Panc1 (cell line): ENCODE data around the gene AP4E1. TPM values are rescaled to one million over a fixed set of nuclear protein-coding genes. Genes with fewer than 3 reads are reported as not detected.

Experiments used
- ATAC-seq: fragments of 200-7000 bp; cut with Tn5 transposase; 2 replicates; pipeline ENCODE4 v1.9.1; 2020; ENCODE audit warnings: mild to moderate bottlenecking, moderate library complexity
- BruUV-seq: library from RNA; stranded (reverse); fragments of 400-500 nt; replicated peaks from 2 replicates; lab custom pipeline; 2021; lab: Mats Ljungman, UMichigan
- CTCF ChIA-PET: fragments of 300-600 bp; sonication (Branson Sonifier 250); formaldehyde crosslinking; loops from one replicate; lab custom pipeline; 2022; ENCODE audit warnings: antibody characterized with exemption; lab: Charles Lee
- POLR2A ChIA-PET: fragments of 300-600 bp; sonication (Branson Sonifier 250); formaldehyde crosslinking; loops from one replicate; lab custom pipeline; 2022; ENCODE audit warnings: antibody characterized with exemption; lab: Charles Lee
- DNase-seq: peaks from one replicate; pipeline ENCODE4 v3.0.0-alpha.2; 2010; ENCODE audit warnings: low read depth, low spot score
- H3K27ac ChIP-seq: 2 replicates; pipeline ENCODE4 v1.5.1; 2011; ENCODE audit warnings: mild to moderate bottlenecking, low read length, inconsistent platforms
- H3K27me3 ChIP-seq: fragments of 200-500 bp; sonication (Bioruptor generic); 2 replicates; pipeline ENCODE4 v1.6.0; 2014; ENCODE audit warnings: low read length, inconsistent platforms; ENCODE audit not compliant: control insufficient read depth, insufficient read depth
- H3K36me3 ChIP-seq: fragments of 200-500 bp; sonication (Bioruptor generic); 2 replicates; pipeline ENCODE4 v1.5.1; 2014; ENCODE audit warnings: inconsistent platforms, mild to moderate bottlenecking, low read length, moderate library complexity; ENCODE audit not compliant: control insufficient read depth, insufficient read depth
- H3K4me1 ChIP-seq: 2 replicates; pipeline ENCODE4 v1.5.1; 2011; ENCODE audit warnings: inconsistent platforms, mild to moderate bottlenecking, low read length, moderate library complexity; ENCODE audit not compliant: control insufficient read depth, insufficient read depth
- H3K4me3 ChIP-seq, 2 experiments: 2 replicates each; pipeline ENCODE4 v1.5.1; 2011 to 2012; ENCODE audit warnings: low read depth in 2 of 2, low read length in 2 of 2, mild to moderate bottlenecking in 2 of 2, inconsistent platforms in 1 of 2, moderate library complexity in 1 of 2
- H3K9me3 ChIP-seq: fragments of 200-500 bp; sonication (Bioruptor generic); 2 replicates; pipeline ENCODE4 v1.5.1; 2014; ENCODE audit warnings: low read depth, mild to moderate bottlenecking, inconsistent platforms, low read length, moderate library complexity; ENCODE audit not compliant: control insufficient read depth, insufficient read depth
- POLR2AphosphoS5 ChIP-seq: IDR thresholded peaks from 2 replicates; pipeline ENCODE4 v1.6.1; 2012; ENCODE audit warnings: mild to moderate bottlenecking, low read depth, low read length, moderate library complexity
- SIN3A ChIP-seq: IDR thresholded peaks from 2 replicates; pipeline ENCODE4 v1.6.1; 2012; ENCODE audit warnings: low read depth, mild to moderate bottlenecking, low read length, moderate library complexity, borderline replicate concordance; ENCODE audit not compliant: insufficient read depth
- TCF7L2 ChIP-seq: IDR thresholded peaks from 2 replicates; pipeline ENCODE4 v1.6.1; 2011; ENCODE audit warnings: mild to moderate bottlenecking, low read depth, low read length, inconsistent platforms
- in situ Hi-C: cut with HindIII; loops from 2 replicates; pipeline ENCODE4 v1.10.0; 2016; ENCODE audit warnings: low sequenced_read_pairs, low pct_unique_long_range_greater_than_20kb
- intact Hi-C: fragments of 100-400 bp; cut with micrococcal nuclease; formaldehyde crosslinking; loops from one replicate; pipeline ENCODE4 v1.10.0; 2022; ENCODE audit not compliant: unreplicated experiment
- total RNA-seq: library from RNA; stranded (reverse); gene quantifications from one replicate; pipeline ENCODE4 v1.2.1, GENCODE V29; 2021; ENCODE audit not compliant: unreplicated experiment
- TF ChIP-seq, protein P1 (sequence below): fragments of 450-650 bp; IDR thresholded peaks from 2 replicates; pipeline ENCODE4 v1.5.1; 2017; ENCODE audit warnings: mild to moderate bottlenecking
- TF ChIP-seq, protein P2 (sequence below), 2 experiments: IDR thresholded peaks; 2 replicates each; pipeline ENCODE4 v1.6.1; 2011 to 2012; ENCODE audit warnings: low read depth in 2 of 2, control low read depth in 1 of 2, low read length in 1 of 2, mild to moderate bottlenecking in 1 of 2, moderate library complexity in 1 of 2; ENCODE audit not compliant: insufficient read depth in 1 of 2

Gene AP4E1
- total RNA-seq, 1 experiment from 2014 or later, result 13.6 TPM

DNA sequence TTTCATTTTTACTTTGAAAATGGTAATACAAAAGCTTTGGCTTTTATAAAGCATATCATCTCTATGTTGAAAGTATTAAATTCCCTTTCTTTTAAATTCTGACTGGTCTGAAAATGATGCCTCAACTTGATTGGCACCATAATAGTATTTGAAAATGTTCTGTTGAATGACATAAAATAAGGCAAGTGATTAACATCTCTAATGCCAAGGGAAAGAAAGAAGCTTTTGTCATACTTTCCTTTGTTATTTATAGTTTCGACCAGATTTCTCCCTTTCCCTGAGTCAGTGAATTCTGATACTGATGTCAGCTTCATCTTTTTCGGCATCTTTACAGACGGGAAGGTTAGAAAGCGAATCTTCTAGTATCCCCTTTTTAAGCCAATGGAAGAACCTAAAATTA is 3.4 kb upstream of the AP4E1 start:
- POLR2A ChIA-PET, result interaction anchor here (0.6 to 0.7 kb wide), 2 partner anchors 225 to 263 kb away, joined by 3 to 5 read pairs; no protein-coding TSS in a partner anchor
- TF ChIP-seq, protein P1, sequence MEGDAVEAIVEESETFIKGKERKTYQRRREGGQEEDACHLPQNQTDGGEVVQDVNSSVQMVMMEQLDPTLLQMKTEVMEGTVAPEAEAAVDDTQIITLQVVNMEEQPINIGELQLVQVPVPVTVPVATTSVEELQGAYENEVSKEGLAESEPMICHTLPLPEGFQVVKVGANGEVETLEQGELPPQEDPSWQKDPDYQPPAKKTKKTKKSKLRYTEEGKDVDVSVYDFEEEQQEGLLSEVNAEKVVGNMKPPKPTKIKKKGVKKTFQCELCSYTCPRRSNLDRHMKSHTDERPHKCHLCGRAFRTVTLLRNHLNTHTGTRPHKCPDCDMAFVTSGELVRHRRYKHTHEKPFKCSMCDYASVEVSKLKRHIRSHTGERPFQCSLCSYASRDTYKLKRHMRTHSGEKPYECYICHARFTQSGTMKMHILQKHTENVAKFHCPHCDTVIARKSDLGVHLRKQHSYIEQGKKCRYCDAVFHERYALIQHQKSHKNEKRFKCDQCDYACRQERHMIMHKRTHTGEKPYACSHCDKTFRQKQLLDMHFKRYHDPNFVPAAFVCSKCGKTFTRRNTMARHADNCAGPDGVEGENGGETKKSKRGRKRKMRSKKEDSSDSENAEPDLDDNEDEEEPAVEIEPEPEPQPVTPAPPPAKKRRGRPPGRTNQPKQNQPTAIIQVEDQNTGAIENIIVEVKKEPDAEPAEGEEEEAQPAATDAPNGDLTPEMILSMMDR, result no peak
- TF ChIP-seq SIN3A, result no peak
- TF ChIP-seq, protein P2, sequence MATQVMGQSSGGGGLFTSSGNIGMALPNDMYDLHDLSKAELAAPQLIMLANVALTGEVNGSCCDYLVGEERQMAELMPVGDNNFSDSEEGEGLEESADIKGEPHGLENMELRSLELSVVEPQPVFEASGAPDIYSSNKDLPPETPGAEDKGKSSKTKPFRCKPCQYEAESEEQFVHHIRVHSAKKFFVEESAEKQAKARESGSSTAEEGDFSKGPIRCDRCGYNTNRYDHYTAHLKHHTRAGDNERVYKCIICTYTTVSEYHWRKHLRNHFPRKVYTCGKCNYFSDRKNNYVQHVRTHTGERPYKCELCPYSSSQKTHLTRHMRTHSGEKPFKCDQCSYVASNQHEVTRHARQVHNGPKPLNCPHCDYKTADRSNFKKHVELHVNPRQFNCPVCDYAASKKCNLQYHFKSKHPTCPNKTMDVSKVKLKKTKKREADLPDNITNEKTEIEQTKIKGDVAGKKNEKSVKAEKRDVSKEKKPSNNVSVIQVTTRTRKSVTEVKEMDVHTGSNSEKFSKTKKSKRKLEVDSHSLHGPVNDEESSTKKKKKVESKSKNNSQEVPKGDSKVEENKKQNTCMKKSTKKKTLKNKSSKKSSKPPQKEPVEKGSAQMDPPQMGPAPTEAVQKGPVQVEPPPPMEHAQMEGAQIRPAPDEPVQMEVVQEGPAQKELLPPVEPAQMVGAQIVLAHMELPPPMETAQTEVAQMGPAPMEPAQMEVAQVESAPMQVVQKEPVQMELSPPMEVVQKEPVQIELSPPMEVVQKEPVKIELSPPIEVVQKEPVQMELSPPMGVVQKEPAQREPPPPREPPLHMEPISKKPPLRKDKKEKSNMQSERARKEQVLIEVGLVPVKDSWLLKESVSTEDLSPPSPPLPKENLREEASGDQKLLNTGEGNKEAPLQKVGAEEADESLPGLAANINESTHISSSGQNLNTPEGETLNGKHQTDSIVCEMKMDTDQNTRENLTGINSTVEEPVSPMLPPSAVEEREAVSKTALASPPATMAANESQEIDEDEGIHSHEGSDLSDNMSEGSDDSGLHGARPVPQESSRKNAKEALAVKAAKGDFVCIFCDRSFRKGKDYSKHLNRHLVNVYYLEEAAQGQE (IDR thresholded peaks at IDR 0.05; ENCODE audit: insufficient read depth in 1 of 2, low read depth in 2 of 2, low read length in 1 of 2), result no peak
- TF ChIP-seq TCF7L2, result no peak
- no peak for TF ChIP-seq POLR2AphosphoS5
- CTCF ChIA-PET, result no interaction called here

DNA sequence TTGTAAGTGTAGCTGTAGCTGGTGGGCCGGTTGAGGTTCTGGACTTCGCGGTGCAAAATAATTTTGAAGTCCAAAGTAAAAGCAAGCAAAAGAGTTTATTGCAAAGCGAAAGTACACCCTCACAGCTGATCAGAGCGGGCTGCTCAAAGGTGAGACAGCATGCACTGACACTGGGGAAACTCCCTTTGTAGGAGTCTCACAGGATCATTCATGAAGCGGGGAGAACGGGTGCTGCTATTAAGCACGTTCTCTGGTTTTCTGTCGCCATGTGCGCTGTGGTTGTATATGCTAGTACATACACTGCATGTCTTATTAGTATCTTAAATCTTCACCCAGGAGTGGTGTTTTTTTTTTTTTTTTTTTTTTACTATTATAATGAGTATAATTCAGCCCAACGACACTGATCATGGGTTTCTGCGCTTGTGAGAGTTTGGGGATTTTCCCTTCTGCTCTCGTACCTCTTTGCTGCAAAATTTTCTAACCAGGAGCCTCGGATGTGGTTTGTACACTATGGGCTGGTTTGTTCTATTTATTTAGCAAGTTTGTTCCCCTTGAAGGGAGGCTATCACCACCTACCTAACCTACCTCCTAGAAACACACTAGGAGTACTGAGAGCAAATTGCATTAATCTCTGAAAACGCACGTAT is 1.4 kb upstream of the AP4E1 start:
- H3K27ac ChIP-seq, result peak overlapping the region; percentile 96
- peaks cover under 1% of the 10 kb centered on the region for H3K36me3 ChIP-seq
- DNase-seq (no peak), ATAC-seq (no peak)
- TSS peak; percentile 78 for BruUV-seq
- H3K9me3 ChIP-seq, result no peaks in the 10 kb centered on the region
- H3K4me1 ChIP-seq, result peaks cover 11% of the 10 kb centered on the region; the same call in 1 of the 2 replicates
- ChIA-PET CTCF (interaction anchor here (0.5 kb wide), 2 partner anchors 193 to 317 kb away, joined by 3 to 5 read pairs; no protein-coding TSS in a partner anchor), POLR2A (no interaction called here)
- in situ Hi-C loops (no loop called here), intact Hi-C loops (no loop called here)
- H3K4me3 ChIP-seq, result peak overlapping the region; percentile 89 to 92
- no peaks in the 10 kb centered on the region for H3K27me3 ChIP-seq
- TF ChIP-seq POLR2AphosphoS5, result no peak
- TF ChIP-seq TCF7L2, result no peak
- TF ChIP-seq, protein P2 (IDR thresholded peaks at IDR 0.05; ENCODE audit: insufficient read depth in 1 of 2, low read depth in 2 of 2, low read length in 1 of 2), result no peak
- TF ChIP-seq SIN3A, result no peak
- TF ChIP-seq, protein P1, result no peak

More for the DNA sequence above, 3.4 kb upstream of the AP4E1 start:
- Histone ChIP-seq H3K4me1 (peaks cover 9% of the 10 kb centered on the region; the same call in 1 of the 2 replicates), H3K36me3 (no peaks in the 10 kb centered on the region; the same call in 1 of the 2 replicates), H3K9me3 (no peaks in the 10 kb centered on the region), H3K4me3 (no peak overlapping the region), H3K27ac (no peak overlapping the region), H3K27me3 (no peaks in the 10 kb centered on the region)
- no peak for DNase-seq
- ATAC-seq, result no peak
- intact Hi-C loops (no loop called here), in situ Hi-C loops (no loop called here)
- BruUV-seq, result no TSS peak
